LNCaP clone FGC (cell line): ENCODE results near the gene SLC35D1.

Experiments used
- DNase-seq: peaks from one replicate; pipeline ENCODE4 v3.0.0-alpha.2; 2011; ENCODE audit warnings: low read depth
- H3K4me3 ChIP-seq: 2 replicates; pipeline ENCODE4 v1.5.1; 2011; ENCODE audit warnings: mild to moderate bottlenecking, low read depth, low read length, control low read depth
- TF ChIP-seq, protein P1 (sequence below): IDR thresholded peaks from 2 replicates; pipeline ENCODE4 v1.5.1; 2012; ENCODE audit warnings: mild to moderate bottlenecking; ENCODE audit not compliant: control insufficient read depth, insufficient read depth; ENCODE audit errors: extremely low read depth

Gene SLC35D1

DNA sequence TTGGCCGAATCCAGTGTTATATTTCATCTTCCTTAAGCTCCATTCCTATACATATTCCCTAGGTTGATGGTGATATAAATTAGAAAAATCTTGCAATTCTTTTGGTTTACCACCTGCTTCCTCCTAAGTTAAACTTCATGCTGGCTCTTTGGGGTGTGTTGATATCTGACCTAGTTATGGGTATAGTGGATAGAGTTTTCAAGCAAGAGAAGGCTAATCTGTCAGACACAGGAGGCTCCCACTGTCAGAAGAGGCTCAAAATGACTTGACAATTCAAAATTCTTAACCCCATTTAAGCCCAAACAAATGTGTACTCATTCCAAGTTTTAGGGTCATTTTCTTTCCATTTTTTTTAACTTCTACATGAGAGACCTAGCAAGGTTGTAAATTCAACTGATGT is 8.5 kb upstream of the SLC35D1 start:
- TF ChIP-seq, protein P1, sequence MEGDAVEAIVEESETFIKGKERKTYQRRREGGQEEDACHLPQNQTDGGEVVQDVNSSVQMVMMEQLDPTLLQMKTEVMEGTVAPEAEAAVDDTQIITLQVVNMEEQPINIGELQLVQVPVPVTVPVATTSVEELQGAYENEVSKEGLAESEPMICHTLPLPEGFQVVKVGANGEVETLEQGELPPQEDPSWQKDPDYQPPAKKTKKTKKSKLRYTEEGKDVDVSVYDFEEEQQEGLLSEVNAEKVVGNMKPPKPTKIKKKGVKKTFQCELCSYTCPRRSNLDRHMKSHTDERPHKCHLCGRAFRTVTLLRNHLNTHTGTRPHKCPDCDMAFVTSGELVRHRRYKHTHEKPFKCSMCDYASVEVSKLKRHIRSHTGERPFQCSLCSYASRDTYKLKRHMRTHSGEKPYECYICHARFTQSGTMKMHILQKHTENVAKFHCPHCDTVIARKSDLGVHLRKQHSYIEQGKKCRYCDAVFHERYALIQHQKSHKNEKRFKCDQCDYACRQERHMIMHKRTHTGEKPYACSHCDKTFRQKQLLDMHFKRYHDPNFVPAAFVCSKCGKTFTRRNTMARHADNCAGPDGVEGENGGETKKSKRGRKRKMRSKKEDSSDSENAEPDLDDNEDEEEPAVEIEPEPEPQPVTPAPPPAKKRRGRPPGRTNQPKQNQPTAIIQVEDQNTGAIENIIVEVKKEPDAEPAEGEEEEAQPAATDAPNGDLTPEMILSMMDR, result no peak

DNA sequence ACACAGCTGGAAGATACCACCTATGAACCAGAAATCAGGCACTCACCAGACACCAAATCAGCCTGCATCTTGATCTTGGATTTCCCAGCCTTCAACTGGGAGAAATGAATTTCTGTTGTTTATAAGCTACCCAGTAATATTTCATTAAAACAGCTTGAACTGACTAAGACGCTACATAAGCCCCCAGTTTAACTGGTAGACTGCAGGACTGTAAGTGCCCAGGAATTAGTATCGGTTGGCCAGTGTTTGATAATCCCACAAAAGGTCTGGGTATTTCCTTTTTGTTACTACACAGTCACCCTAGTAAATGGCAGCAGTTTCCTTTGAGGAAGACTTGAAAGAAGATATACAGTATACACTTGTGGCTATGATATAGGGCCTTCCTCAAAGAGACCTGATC is 7.3 kb upstream of the SLC35D1 start:
- TF ChIP-seq, protein P1, result no peak
- no peak overlapping the region for H3K4me3 ChIP-seq
- no peak for DNase-seq

More for the DNA sequence above, 8.5 kb upstream of the SLC35D1 start:
- DNase-seq, result no peak
- H3K4me3 ChIP-seq, result no peak overlapping the region

DNA sequence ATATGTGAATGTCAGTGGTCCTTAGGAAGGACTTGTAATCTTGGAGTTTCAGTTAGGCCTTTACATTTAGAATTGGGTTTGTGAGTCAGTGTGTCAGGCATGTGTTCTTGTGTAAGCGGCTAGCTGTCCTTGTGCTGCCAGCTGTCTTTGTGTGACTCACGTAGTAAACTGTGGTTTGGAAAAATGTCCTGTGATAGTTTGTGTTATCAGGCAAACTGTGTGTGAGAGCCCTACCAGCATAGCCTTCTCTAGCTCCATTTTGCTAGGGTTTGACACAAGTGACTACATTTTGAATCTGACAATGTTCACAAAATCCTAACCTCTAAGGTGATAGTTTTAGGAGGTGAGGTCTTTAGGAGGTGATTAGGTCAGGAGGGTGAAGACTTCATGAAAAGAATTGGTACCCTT is 6.9 kb upstream of the SLC35D1 start:
- DNase-seq, result no peak

DNA sequence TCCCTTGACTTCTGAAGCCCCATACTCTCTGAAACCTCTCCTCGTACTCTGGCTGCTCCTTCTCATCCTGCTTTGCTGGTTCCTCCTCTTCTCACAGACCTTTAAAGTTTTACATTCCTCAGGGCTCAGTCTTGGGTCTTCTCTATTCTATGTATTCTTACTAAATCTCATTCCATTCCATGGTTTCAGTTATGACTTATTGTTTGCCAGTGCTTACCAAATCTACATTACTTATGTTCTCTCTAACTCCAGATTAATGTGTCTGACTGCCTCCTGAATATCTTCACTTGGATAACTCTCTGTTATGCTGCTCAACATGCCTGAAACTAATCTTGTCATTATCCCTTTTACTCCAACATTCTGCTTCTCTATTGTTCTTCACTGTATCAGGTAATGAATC is 5.4 kb upstream of the SLC35D1 start:
- no peak for DNase-seq
- H3K4me3 ChIP-seq, result no peak overlapping the region
- TF ChIP-seq, protein P1, result no peak

More for the DNA sequence above, 6.9 kb upstream of the SLC35D1 start:
- no peak overlapping the region for H3K4me3 ChIP-seq
- TF ChIP-seq, protein P1, result no peak

DNA sequence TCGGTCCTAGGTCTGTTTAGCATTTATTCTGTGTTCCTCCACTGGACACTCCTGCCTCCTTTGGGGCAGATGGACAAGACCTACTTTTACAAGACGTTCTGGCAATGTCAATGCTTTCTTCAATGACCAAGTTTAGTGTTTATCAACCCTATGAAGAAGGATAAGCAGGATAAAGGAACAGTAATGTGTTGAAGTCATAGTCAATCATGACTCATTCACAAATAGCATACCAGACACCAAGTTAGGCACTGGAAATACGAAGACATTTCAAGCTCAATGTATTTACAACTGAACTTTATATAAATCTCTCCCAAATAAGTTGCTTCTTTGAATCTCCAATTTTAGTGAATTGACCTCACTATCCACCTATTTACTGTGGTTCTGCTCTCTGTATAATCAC is 4.8 kb upstream of the SLC35D1 start:
- no peak overlapping the region for H3K4me3 ChIP-seq
- no peak for DNase-seq
- TF ChIP-seq, protein P1, result no peak

DNA sequence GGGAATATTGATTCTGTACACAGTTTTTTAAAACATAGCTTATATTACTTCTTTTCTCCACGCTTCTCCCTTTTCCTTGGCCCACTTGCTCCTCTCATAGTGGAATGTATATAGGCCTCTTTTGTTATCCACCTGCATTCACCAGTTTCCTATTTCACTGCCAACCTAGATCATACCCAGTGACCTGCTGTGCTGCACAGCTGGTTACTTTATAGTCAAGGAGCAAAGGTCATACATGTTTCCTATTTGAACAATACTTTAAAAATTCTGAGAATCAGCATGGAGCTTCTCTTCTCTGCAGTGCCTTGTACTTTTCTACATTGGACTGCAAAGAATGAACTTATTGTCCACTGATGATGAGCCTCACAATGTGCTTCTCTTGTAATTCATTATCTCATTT is 4.3 kb upstream of the SLC35D1 start:
- H3K4me3 ChIP-seq, result no peak overlapping the region
- TF ChIP-seq, protein P1, result no peak
- DNase-seq, result no peak

DNA sequence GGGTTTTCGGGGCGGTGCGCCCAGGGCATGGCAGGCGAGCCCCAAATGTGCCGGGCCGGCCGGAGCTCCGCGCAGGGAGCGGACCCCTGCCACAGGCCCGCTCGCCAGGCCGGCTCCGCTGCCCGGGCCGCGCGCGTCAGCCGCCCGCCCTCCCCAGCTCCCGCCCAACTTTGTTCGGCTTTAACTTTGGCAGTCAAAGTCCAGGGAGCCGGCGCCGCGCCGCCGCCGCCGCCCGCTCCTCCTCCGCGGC is 488 bp downstream of the SLC35D1 start:
- peak overlapping the region; percentile 15; the same call in 1 of the 2 replicates for H3K4me3 ChIP-seq
- TF ChIP-seq, protein P1, result no peak
- DNase-seq, result no peak
